Activated CD8-positive, alpha-beta T cell treated with anti-CD3 and anti-CD28 coated beads for 36 hours (primary cell): ENCODE data around the gene CD2. TPM values are rescaled to one million over a fixed set of nuclear protein-coding genes. Genes with fewer than 3 reads are reported as not detected.
A peak's percentile ranks its signal among the peaks of the same experiment; 100 is the strongest.

Source experiments
- ATAC-seq: fragments of 200-7000 bp; cut with Tn5 transposase; one replicate; pipeline ENCODE4 v1.10.0; 2021; ENCODE audit warnings: mild to moderate bottlenecking, moderate library complexity
- CTCF ChIA-PET: fragments of 350-600 bp; sonication (Branson Sonifier 250); formaldehyde crosslinking; loops from one replicate; lab custom pipeline; 2021; ENCODE audit warnings: antibody characterized with exemption; lab: Charles Lee
- POLR2A ChIA-PET: fragments of 350-600 bp; sonication (Branson Sonifier 250); formaldehyde crosslinking; loops from one replicate; lab custom pipeline; 2021; ENCODE audit warnings: antibody characterized with exemption; lab: Charles Lee
- DNase-seq: peaks from one replicate; pipeline ENCODE4 v3.0.0-alpha.2; 2020
- H3K27ac Mint-ChIP-seq: one replicate; pipeline ENCODE4 v1.8.0; 2021; ENCODE audit warnings: mild to moderate bottlenecking, mixed read lengths
- H3K27me3 Mint-ChIP-seq: one replicate; pipeline ENCODE4 v1.8.0; 2021; ENCODE audit warnings: mixed read lengths
- H3K36me3 Mint-ChIP-seq: one replicate; pipeline ENCODE4 v1.8.0; 2021; ENCODE audit warnings: low read depth, mixed read lengths
- H3K4me1 Mint-ChIP-seq: one replicate; pipeline ENCODE4 v1.8.0; 2021; ENCODE audit warnings: low read depth, mixed read lengths
- H3K4me3 Mint-ChIP-seq: one replicate; pipeline ENCODE4 v1.8.0; 2021; ENCODE audit warnings: mild to moderate bottlenecking, moderate library complexity, mixed read lengths
- H3K9me3 Mint-ChIP-seq: one replicate; pipeline ENCODE4 v1.8.0; 2021; ENCODE audit warnings: mixed read lengths
- intact Hi-C: fragments of 100-400 bp; cut with micrococcal nuclease; formaldehyde crosslinking; loops from one replicate; pipeline ENCODE4 v1.10.0; 2022
- total RNA-seq, 2 experiments: library from RNA; stranded (reverse); gene quantifications; one replicate each; pipeline ENCODE4 v1.2.3, GENCODE V29; 2021
- TF ChIP-seq, protein P1 (sequence below): fragments of 200-600 bp; IDR thresholded peaks from one replicate; pipeline ENCODE4 v1.8.0; 2022; ENCODE audit warnings: antibody characterized with exemption, mild to moderate bottlenecking

CD2 gene
- total RNA-seq, 2 experiments from 2014 or later, result 217 to 220 TPM

DNA sequence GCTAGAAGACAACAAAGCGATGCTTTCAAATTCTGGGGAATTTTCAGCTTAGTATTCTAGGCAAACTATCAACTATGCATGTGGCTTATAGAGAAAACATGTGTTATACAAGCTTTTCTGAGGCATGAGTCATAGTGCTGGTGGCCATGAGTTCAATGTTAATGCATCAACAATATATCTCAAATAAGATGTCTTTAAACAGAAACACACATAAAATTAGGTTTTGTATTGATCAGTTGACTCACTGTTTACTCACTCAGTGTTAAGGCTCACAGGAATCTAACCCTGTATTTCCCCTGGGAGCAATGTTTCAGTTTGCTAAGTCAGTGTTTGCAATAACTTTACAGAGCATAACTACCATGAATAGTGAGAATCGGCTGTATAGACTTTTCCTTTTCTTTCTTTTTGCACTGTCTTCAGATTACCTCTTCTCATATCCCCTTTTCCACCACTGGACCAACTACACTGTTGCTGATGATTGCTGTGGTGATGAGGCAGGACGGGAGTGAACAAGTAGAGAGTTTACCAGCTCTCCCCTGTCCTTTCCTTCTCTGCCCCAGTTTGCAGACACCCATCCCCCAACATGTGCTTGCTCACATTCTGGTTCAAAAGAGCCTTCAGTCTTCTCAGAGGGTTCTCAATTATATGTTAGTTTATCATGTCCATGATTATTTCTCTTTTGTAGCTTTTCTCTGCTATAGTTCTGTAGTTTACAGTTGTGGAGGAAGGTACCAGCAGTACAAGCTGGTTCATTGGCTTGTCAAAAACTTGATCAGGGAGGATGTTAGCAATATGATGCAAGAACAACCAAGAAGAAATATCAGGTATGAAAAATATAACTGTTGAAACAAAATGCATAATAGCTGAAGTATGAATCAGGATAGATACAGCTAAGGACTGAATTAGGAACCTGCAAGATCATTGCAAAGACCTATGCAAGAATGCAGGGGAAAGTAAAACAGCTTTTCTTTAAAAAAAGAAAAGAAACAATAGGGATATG is 23.9 kb downstream of the CD2 start:
- intact Hi-C loops, result no loop called here
- ChIA-PET POLR2A (interaction anchor here (0.9 to 2.3 kb wide), 8 partner anchors 8 to 886 kb away, joined by 3 to 17 read pairs (median 4); no protein-coding TSS in a partner anchor), CTCF (interaction anchor here (0.9 to 1.8 kb wide), 9 partner anchors 8 to 41 kb away, joined by 3 to 8 read pairs (median 3); no protein-coding TSS in a partner anchor)
- Mint-ChIP-seq H3K27ac (peak overlapping the region; percentile 86), H3K4me3 (peak overlapping the region; percentile 40), H3K36me3 (peaks cover 63% of the 10 kb centered on the region), H3K9me3 (peaks cover 19% of the 10 kb centered on the region), H3K27me3 (no peaks in the 10 kb centered on the region), H3K4me1 (peaks cover 47% of the 10 kb centered on the region)
- no peak for DNase-seq
- ATAC-seq, result peak; percentile 72
- TF ChIP-seq, protein P1, sequence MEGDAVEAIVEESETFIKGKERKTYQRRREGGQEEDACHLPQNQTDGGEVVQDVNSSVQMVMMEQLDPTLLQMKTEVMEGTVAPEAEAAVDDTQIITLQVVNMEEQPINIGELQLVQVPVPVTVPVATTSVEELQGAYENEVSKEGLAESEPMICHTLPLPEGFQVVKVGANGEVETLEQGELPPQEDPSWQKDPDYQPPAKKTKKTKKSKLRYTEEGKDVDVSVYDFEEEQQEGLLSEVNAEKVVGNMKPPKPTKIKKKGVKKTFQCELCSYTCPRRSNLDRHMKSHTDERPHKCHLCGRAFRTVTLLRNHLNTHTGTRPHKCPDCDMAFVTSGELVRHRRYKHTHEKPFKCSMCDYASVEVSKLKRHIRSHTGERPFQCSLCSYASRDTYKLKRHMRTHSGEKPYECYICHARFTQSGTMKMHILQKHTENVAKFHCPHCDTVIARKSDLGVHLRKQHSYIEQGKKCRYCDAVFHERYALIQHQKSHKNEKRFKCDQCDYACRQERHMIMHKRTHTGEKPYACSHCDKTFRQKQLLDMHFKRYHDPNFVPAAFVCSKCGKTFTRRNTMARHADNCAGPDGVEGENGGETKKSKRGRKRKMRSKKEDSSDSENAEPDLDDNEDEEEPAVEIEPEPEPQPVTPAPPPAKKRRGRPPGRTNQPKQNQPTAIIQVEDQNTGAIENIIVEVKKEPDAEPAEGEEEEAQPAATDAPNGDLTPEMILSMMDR, result no peak

DNA sequence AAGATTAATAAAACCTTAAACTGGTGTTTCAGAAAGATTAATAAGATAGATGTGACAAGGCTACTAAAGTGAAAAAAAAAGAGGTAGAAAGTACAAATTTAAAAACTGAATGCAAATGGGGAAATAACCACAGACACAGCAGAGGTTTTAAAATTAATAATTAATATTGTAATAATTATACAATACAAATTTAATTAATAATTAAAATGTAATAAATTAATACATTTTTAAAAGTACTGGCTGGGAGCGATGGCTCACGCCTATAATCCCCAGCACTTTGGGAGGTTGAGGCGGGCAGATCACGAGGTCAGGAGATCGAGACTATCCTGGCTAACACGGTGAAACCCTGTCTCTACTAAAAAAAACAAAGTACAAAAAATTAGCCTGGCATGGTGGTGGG is 26.8 kb downstream of the CD2 start:
- Mint-ChIP-seq H3K27ac (no peak overlapping the region), H3K27me3 (no peaks in the 10 kb centered on the region), H3K4me1 (peaks cover 40% of the 10 kb centered on the region), H3K9me3 (peaks cover 13% of the 10 kb centered on the region), H3K36me3 (peaks cover 47% of the 10 kb centered on the region), H3K4me3 (no peak overlapping the region)
- intact Hi-C loops, result no loop called here
- TF ChIP-seq, protein P1, result no peak
- ChIA-PET CTCF (interaction anchor here (0.9 kb wide), 1 partner anchor 13 kb away, joined by 3 read pairs; no protein-coding TSS in a partner anchor), POLR2A (interaction anchor here (1.0 to 1.3 kb wide), 3 partner anchors 14 to 25 kb away, joined by 3 to 5 read pairs (median 4); no protein-coding TSS in a partner anchor)
- ATAC-seq (no peak), DNase-seq (no peak)

DNA sequence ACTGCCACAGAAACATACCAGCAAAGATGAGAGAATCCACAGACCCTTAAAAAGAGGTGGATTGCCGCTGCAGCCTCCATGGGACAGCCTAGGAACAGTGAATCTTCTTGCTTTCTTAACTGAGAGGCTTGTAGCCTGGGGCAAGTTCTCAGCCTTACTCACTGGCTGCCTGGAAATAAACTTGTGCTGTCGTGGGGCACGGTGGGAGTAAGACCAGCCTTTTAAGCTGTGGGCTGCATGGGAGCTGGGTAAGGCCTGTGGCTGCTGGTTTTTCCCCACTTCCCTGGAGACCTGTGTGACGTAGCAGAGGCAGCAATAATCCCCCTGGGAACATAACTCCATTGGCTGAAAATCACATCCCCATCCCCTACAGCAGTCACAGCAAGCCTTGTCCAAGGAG is 30.8 kb downstream of the CD2 start:
- POLR2A ChIA-PET, result interaction anchor here (0.7 to 1.0 kb wide), 4 partner anchors 9 to 23 kb away, joined by 3 read pairs; no protein-coding TSS in a partner anchor
- no peaks in the 10 kb centered on the region for H3K27me3 Mint-ChIP-seq
- no peak for ATAC-seq
- H3K9me3 Mint-ChIP-seq, result peaks cover 11% of the 10 kb centered on the region
- H3K4me3 Mint-ChIP-seq, result no peak overlapping the region
- peaks cover 18% of the 10 kb centered on the region for H3K4me1 Mint-ChIP-seq
- H3K27ac Mint-ChIP-seq, result no peak overlapping the region
- TF ChIP-seq, protein P1, result no peak
- CTCF ChIA-PET, result interaction anchor here (1.8 to 2.6 kb wide), 2 partner anchors 9 to 12 kb away, joined by 4 to 9 read pairs; no protein-coding TSS in a partner anchor
- intact Hi-C loops, result no loop called here
- peaks cover 31% of the 10 kb centered on the region for H3K36me3 Mint-ChIP-seq
- no peak for DNase-seq

DNA sequence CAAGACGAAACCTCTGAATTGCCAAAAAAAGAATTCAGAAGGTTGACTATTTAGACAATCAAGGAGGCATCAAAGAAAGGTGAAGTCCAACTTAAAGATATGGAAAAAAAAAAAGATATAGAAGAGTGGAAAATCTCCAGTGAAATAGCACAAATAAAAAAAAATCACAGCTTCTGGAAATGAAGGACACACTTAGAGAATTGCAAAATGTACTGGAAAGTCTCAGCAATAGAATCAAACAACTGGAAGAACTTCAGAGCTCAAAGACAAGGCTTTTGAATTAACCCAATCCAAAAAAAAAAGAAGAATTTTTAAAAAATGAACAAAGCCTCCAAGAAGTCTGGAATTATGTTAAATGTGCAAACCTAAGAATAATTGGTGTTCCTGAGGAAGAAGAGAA is 31.8 kb downstream of the CD2 start:
- intact Hi-C loops, result no loop called here
- TF ChIP-seq, protein P1, result no peak
- DNase-seq (no peak), ATAC-seq (no peak)
- H3K4me1 Mint-ChIP-seq, result peaks cover 25% of the 10 kb centered on the region
- peaks cover 11% of the 10 kb centered on the region for H3K9me3 Mint-ChIP-seq
- ChIA-PET POLR2A (interaction anchor here (0.9 to 2.1 kb wide), 4 partner anchors 11 to 22 kb away, joined by 3 to 5 read pairs (median 4); no protein-coding TSS in a partner anchor), CTCF (interaction anchor here (0.9 to 2.6 kb wide), 3 partner anchors 8 to 14 kb away, joined by 3 to 9 read pairs (median 4); no protein-coding TSS in a partner anchor)
- no peak overlapping the region for H3K4me3 Mint-ChIP-seq
- peaks cover 29% of the 10 kb centered on the region for H3K36me3 Mint-ChIP-seq
- no peaks in the 10 kb centered on the region for H3K27me3 Mint-ChIP-seq
- no peak overlapping the region for H3K27ac Mint-ChIP-seq
